ENCODE data around the gene MYO1E.
"Not testable (repeated sequence)": the region's sequence is repeated elsewhere in the genome, so short reads cannot be mapped to it uniquely, and the experiment has no call there.

MYO1E gene

DNA sequence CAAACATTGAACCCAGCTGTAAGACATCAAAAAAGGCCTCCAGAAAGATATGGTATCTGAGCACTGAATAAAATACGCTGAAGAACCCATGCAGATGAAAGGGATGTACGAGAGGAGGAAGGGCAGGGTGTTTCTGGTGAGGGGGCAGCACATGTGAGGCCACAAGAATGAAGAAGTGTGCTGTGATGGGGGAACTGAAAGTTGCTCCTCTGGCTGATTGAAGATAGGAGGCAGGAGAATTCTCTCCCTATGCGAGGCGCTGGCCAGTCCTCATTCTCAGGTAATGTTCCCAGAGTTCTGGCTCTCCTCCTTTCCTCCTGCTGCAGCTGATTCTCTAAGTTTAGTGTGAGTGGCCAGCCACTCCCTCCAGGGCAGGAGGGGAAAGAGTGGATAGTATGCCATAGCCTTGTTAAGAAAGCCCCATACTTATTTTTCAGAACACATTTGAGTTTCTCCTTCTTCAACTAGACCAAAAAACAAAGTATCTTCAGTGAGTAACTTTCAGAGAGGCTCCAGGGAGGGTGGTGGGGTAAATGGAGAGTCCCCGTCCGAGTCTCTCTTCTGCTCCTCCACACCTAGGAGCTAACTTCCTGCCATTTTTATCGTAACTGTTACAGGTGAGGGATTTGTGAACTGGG lies 26.9 kb upstream of the MYO1E start:
- TF ChIP-seq CTCF (IDR thresholded peaks at IDR 0.05; ENCODE audit: borderline replicate concordance, insufficient read depth, low read depth, low read length): 0 out of 2 replicates have a peak, but pooled peaks have one; percentile 5
- H3K4me3 ChIP-seq (ENCODE audit: low read depth, low read length): peak overlapping the region; percentile 44

GRCh38 chr15:59398220-59398619 lies 25.5 kb upstream of the MYO1E start:
- H3K4me3 ChIP-seq (ENCODE audit: low read depth, low read length): no peak overlapping the region
- TF ChIP-seq CTCF (IDR thresholded peaks at IDR 0.05; ENCODE audit: borderline replicate concordance, insufficient read depth, low read depth, low read length): no peak

DNA sequence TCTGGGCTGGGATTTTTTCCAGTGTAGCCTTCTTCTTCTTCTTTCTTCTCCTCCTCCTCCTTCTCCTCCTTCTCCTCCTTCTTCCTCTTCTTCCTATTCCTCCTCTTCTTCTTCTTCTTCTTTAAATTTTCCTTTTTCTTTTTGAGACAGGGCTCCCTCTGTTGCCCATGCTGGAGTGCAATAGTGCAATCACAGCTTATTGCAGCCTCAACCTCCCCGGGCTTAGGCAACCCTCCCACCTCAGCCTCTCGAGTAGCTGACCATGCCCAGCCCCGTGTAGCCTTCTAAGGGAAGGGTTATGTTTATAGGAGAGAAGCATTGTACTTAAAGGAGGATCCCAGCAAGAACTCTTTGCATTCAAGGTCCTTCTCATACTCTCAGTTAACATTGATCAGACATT lies 24.0 kb upstream of the MYO1E start:
- no peak overlapping the region for H3K4me3 ChIP-seq (ENCODE audit: low read depth, low read length)
- TF ChIP-seq CTCF (IDR thresholded peaks at IDR 0.05; ENCODE audit: borderline replicate concordance, insufficient read depth, low read depth, low read length): no peak

DNA sequence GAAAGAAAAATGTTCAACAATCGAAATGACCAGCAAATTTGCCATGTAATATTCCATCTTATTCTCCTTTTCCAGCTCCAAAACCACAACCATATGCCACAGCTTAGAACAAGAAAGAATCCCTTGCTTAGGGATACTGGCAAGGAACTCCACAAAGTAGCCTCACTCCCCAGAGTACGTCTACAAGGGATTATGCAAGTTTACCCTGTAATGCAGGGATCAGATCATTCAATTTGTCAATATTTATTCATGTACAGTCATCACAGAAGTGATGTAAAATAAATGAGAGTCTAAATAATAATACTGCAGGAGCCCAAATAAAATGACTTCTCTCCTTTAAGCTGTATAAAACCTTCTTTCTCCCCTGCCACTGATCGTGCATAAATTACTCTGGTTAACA lies 23.5 kb upstream of the MYO1E start:
- H3K4me3 ChIP-seq (ENCODE audit: low read depth, low read length): no peak overlapping the region
- TF ChIP-seq CTCF (IDR thresholded peaks at IDR 0.05; ENCODE audit: borderline replicate concordance, insufficient read depth, low read depth, low read length): no peak

GRCh38 chr15:59394166-59394661 lies 21.5 kb upstream of the MYO1E start:
- H3K4me3 ChIP-seq (ENCODE audit: low read depth, low read length): no peak overlapping the region
- TF ChIP-seq CTCF (IDR thresholded peaks at IDR 0.05; ENCODE audit: borderline replicate concordance, insufficient read depth, low read depth, low read length): no peak

DNA sequence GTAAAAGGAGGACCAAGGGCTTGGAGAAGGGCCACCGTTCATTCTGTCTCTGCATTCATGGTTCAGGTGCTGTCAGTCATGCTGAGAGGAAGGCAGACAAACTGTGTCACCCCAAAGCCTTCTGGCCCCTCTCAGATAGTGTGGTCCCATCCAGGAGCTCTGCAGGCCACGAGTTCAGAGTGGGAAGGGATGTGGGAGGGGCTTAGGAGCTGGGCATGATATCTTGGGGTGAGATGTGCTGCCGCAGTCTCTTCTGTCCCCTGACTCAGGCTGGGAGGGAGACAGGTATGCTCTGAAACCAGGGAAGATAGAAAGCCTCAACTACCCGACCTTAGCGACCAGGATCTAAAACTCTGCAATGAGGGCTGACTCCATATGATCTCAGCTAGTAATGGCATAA lies 19.6 kb upstream of the MYO1E start:
- TF ChIP-seq CTCF (IDR thresholded peaks at IDR 0.05; ENCODE audit: borderline replicate concordance, insufficient read depth, low read depth, low read length): no peak
- H3K4me3 ChIP-seq (ENCODE audit: low read depth, low read length): no peak overlapping the region

DNA sequence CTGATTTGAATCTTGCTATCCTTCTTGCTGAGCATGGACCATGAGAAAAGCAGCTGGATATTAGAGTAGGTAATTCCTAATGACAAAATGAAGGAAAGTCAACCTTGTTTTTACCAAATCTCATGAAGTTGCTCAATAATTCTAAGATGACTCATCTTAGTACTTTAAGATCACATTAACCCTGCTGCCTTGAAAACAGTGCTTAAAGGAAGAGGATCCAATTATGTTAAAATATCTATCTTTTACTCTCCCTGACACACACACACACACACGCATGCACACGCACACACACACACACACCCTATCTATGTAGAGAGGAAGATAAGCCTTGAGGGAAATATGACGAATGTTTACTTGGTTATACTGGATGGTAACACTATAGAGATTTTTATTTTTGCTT lies 16.0 kb upstream of the MYO1E start:
- H3K4me3 ChIP-seq (ENCODE audit: low read depth, low read length): no peak overlapping the region
- no peak for TF ChIP-seq CTCF (IDR thresholded peaks at IDR 0.05; ENCODE audit: borderline replicate concordance, insufficient read depth, low read depth, low read length)

- not testable (repeated sequence) for H3K4me3 ChIP-seq (ENCODE audit: low read depth, low read length)
Measured at GRCh38 chr15:59387196-59387878, 14.7 kb upstream of the MYO1E start.

Measured in GM12875 (cell line).